Posterior vena cava (tissue), 2 donors: Measurements from ENCODE around the gene SCAANT1. TPM values are rescaled to one million over a fixed set of nuclear protein-coding genes. Genes with fewer than 3 reads are reported as not detected.

Experiments
- DNase-seq: peaks from one replicate; pipeline ENCODE4 v3.0.0-alpha.2; 2020; ENCODE audit warnings: low spot score
- intact Hi-C, 2 donors: fragments of 100-400 bp; cut with DNase I; formaldehyde crosslinking; loops; one replicate each; pipeline versions ENCODE4 v1.14.1 to v1.14.2; 2022 to 2023
- total RNA-seq, 2 donors: library from RNA; stranded (reverse); fragmentation: NEBNext Ultra II Directional; extraction: Animal tissue kit (Norgen Biotek cat#: 25700); gene quantifications; one replicate each; pipeline ENCODE4 v1.2.1, GENCODE V29; 2021
- donor health status: DM: yes; HTN: yes; CAD: no.
- donor health status: DM: yes; HTN: yes; CAD: no.

The SCAANT1 gene
- total RNA-seq, 2 donors from 2014 or later = not detected

DNA sequence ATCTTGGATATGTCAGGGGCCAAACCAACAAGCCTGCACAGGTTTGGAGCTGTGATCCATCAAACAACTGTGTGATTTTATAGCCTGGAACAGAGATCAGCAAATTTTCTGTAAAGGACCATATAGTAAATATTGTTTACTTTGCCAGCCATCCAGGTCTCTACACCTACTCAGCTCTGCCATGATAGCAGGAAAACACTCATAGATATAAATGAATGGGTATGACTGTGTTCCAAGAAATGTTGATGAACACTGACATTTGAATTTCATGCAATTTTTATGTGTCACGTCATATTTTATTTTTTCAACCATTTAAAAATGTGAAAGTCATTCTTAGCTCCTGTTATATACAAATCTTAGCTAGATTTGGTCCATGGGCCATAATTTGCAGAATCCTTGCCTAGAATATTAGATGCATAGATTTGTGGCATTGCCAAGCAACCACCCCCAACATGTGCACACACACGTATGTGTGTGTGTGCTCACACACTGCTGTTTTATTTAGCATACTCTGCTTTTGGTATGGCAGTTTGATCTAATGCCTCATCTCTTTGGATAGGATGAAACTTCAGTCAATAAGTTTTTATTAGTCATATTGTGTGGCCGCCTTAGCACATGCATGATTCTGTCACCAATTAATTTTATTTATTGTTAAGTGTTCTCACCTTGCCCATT is 42.1 kb downstream of the SCAANT1 start:
- no peak for DNase-seq
- intact Hi-C loops = no loop called here

DNA sequence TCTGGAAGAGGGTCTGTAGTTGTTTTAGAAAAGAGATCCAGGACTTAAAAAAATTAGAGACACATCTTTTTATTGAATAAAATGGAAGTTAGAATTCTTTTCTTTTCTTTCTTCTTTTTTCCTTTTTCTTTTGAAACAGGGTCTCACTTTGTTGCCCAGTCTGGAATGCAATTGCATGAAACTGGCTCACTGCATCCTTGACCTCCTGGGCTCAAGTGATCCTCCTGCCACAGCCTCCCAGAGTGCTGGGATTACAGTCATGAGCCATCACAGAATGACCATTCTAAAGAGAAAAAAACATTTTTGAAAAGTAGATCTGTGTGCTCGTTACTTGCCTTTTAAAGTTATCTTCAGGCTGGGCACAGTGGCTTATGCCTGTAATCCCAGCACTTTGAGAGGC is 45.0 kb downstream of the SCAANT1 start:
- intact Hi-C loops = no loop called here
- DNase-seq = no peak

DNA sequence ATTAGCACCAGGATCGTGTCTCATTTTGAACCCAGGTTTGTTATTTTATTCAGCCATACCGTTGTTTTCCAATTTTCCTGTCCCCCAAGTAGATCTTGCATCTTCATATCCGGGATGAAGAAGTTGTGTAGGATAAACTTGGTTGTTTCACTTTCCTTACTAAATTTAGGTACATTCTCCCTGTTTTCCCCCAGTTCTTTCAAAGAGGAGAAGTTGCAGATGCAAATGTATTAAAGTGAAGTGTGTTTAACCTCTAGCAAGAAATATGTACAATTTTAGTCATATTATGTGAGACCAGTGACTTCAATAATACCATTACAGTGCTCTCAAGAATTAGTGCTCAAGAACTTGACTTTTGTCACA is 47.2 kb downstream of the SCAANT1 start:
- intact Hi-C loops = no loop called here
- no peak for DNase-seq

DNA sequence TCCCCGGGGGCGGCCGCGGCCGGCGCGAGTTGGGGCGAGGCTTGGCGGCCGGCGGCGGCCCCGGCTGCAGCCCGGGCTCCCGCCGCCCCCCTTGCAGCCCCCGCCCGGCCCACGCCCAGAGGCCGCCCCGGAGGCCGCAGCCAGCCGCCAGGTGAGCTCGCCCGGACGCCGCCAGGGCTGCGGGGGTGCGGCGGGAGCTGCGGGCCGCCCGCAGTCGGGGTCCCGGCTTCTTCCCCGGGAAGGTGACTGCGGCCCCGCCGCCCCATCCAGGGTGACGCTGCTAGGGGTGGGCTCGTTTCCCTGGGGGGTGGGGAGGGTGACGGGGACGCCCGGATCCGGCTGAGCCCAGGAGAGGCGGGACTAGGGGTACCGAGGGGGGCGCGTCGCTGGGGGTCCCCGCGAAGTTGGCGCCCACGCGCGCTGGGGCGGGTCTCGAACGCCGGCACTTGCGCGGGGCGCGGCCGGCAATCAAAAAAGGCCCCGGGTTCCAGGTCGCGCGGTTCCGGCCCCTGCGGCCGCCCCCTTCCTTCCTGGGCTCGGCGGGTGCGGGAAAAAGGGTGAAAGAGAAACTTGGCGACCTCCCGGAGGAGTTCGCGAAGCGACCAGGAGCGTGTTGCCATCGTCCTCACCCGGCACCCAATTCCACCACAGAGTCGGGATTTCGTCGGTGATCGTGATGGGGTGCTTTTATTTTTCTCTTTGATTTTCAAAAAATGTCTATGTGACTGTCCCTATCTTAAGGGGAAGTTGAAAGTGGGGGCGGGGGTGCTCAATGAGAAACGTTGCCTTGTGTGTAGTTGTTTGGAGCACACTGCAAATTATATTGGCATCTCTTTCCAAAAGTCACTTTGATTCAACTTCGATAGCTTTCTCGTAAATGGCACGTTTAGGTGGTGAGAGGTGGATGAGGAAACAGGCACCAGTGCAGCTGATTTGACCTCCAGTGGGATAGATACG is 47.9 kb downstream of the SCAANT1 start:
- intact Hi-C loops = no loop called here
- DNase-seq = peak; percentile 80

DNA sequence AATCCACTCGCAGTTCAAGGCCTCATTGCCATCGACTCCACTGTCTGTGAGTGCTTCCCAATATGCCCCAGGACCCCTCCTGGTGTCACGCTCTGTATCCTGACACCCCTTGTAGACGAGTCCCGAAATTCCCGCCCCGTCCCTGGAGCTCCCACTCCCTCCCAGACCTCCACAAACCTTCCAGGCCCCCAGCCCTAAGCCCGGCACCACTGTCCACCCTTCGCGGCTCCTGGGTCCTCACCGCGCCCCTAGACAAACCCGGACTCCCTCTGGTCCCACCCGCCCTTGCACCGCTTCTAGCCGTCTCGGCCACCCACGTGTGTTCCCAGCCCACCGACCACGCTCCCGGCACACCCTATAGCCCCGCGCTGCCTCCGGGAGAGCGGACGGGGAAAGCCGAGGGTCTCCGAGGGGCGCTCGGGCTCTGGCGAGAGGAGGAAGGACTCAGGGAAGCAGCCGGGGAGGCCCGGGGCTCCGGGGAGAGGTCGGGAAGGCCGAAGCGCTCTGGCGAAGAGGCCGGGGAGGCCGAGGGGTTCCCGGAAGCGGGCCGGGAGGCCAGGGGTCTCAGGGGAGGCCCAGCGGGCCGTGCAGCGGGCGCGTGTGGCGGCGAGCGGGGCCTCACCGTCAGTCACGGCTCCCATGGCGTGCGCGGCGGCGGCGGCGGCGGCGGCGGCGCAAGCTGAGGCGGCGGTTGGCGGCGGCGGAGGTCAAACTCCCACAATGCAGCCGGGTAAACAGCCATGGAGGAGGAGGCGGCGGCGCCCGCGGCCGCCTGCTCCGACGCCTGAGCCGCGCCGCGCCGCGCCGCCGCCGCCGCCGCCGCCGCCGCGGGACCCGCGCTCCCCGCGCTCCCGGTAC is 48.8 kb downstream of the SCAANT1 start, which contains the start of the genes ATXN7 and THOC7:
ATXN7 (plus strand) TSS at position 718 of the 858 bp plus-strand sequence. CDS start 48,732 bp downstream, outside the sequence.
THOC7 (minus strand) TSS at position 656 of the 858 bp plus-strand sequence; CDS start at position 641, 15 bp downstream.
- intact Hi-C loops = no loop called here
- peak; percentile 91 for DNase-seq

GRCh38 chr3:63862804-63863149 is 49.4 kb downstream of the SCAANT1 start:
- DNase-seq = no peak
- intact Hi-C loops = no loop called here

Other genes starting within 250 kb of the SCAANT1 start
- not detected for gene C3orf49, start 93.1 kb downstream of the SCAANT1 start, total RNA-seq
- 10 to 100 TPM; 69.7 to 74.3 TPM for gene THOC7, start 48.6 kb downstream of the SCAANT1 start, total RNA-seq
- 10 to 100 TPM; 25.5 to 31.0 TPM for gene ATXN7, start 48.5 kb downstream of the SCAANT1 start, total RNA-seq
- gene PSMD6, start 111.1 kb upstream of the SCAANT1 start, total RNA-seq = 10 to 100 TPM; 53.3 to 62.7 TPM